Stimulated activated CD8-positive, alpha-beta memory T cell treated with anti-CD3 and anti-CD28 coated beads, Interleukin-7, amount 100 ng/mL, for 4 hours (primary cell): Measurements from ENCODE around the gene FOXA1.

ENCODE experiments used
- DNase-seq, 2 donors: peaks; one replicate each; pipeline ENCODE4 v3.0.0-alpha.2; 2020; ENCODE audit warnings: low read depth in 2 of 2

Gene FOXA1

GRCh38 chr14:37594971-37595808 is at the start of gene FOXA1, which contains the start of gene TTC6:
TSS of gene FOXA1 (minus strand) at chr14:37595249. CDS start at chr14:37594972, 277 bp downstream.
TSS of gene TTC6 (plus strand) at chr14:37595629. CDS start at chr14:37622065, 26,436 bp downstream.
- no peak for DNase-seq

GRCh38 chr14:37643701-37644100 is 48.7 kb upstream of the FOXA1 start:
- DNase-seq, result no peak

- no peak for DNase-seq
These were observed 47.1 kb upstream of the FOXA1 start for GRCh38 chr14:37642125-37642524.

- DNase-seq, result no peak
These were observed 46.1 kb upstream of the FOXA1 start for GRCh38 chr14:37641117-37641516.

- no peak for DNase-seq
These were observed 43.5 kb upstream of the FOXA1 start for GRCh38 chr14:37638599-37638998.

- DNase-seq, result no peak
These were observed 42.3 kb upstream of the FOXA1 start for GRCh38 chr14:37637341-37637740.

GRCh38 chr14:37625597-37626595 is 30.8 kb upstream of the FOXA1 start:
- no peak for DNase-seq

- no peak for DNase-seq
These were observed 28.9 kb upstream of the FOXA1 start for GRCh38 chr14:37623971-37624370.

GRCh38 chr14:37623426-37623951 is 28.4 kb upstream of the FOXA1 start:
- no peak for DNase-seq

GRCh38 chr14:37622231-37622923 is 27.3 kb upstream of the FOXA1 start:
- DNase-seq, result no peak

GRCh38 chr14:37620856-37621255 is 25.8 kb upstream of the FOXA1 start:
- no peak for DNase-seq

GRCh38 chr14:37618498-37619028 is 23.5 kb upstream of the FOXA1 start:
- DNase-seq, result no peak

GRCh38 chr14:37617864-37618365 is 22.9 kb upstream of the FOXA1 start:
- DNase-seq, result no peak

- no peak for DNase-seq
These were observed 21.8 kb upstream of the FOXA1 start for GRCh38 chr14:37616853-37617252.

- DNase-seq, result no peak
These were observed 20.7 kb upstream of the FOXA1 start for GRCh38 chr14:37615582-37616289.

- no peak for DNase-seq
These were observed 16.0 kb upstream of the FOXA1 start for GRCh38 chr14:37610945-37611523.

GRCh38 chr14:37608649-37609048 is 13.6 kb upstream of the FOXA1 start:
- DNase-seq, result no peak

- DNase-seq, result no peak
These were observed 11.6 kb upstream of the FOXA1 start for GRCh38 chr14:37606678-37607077.

GRCh38 chr14:37603688-37604251 is 8.7 kb upstream of the FOXA1 start:
- no peak for DNase-seq
